Panc1 (cell line): ENCODE results near the gene MARK4. TPM values are rescaled to one million over a fixed set of nuclear protein-coding genes. Genes with fewer than 3 reads are reported as not detected.

Experiments used
- ATAC-seq: fragments of 200-7000 bp; cut with Tn5 transposase; 2 replicates; pipeline ENCODE4 v1.9.1; 2020; ENCODE audit warnings: mild to moderate bottlenecking, moderate library complexity
- BruUV-seq: library from RNA; stranded (reverse); fragments of 400-500 nt; replicated peaks from 2 replicates; lab custom pipeline; 2021; lab: Mats Ljungman, UMichigan
- CTCF ChIA-PET: fragments of 300-600 bp; sonication (Branson Sonifier 250); formaldehyde crosslinking; loops from one replicate; lab custom pipeline; 2022; ENCODE audit warnings: antibody characterized with exemption; lab: Charles Lee
- POLR2A ChIA-PET: fragments of 300-600 bp; sonication (Branson Sonifier 250); formaldehyde crosslinking; loops from one replicate; lab custom pipeline; 2022; ENCODE audit warnings: antibody characterized with exemption; lab: Charles Lee
- DNase-seq: peaks from one replicate; pipeline ENCODE4 v3.0.0-alpha.2; 2010; ENCODE audit warnings: low read depth, low spot score
- H3K27ac ChIP-seq: 2 replicates; pipeline ENCODE4 v1.5.1; 2011; ENCODE audit warnings: mild to moderate bottlenecking, low read length, inconsistent platforms
- H3K27me3 ChIP-seq: fragments of 200-500 bp; sonication (Bioruptor generic); 2 replicates; pipeline ENCODE4 v1.6.0; 2014; ENCODE audit warnings: low read length, inconsistent platforms; ENCODE audit not compliant: control insufficient read depth, insufficient read depth
- H3K36me3 ChIP-seq: fragments of 200-500 bp; sonication (Bioruptor generic); 2 replicates; pipeline ENCODE4 v1.5.1; 2014; ENCODE audit warnings: inconsistent platforms, mild to moderate bottlenecking, low read length, moderate library complexity; ENCODE audit not compliant: control insufficient read depth, insufficient read depth
- H3K4me1 ChIP-seq: 2 replicates; pipeline ENCODE4 v1.5.1; 2011; ENCODE audit warnings: inconsistent platforms, mild to moderate bottlenecking, low read length, moderate library complexity; ENCODE audit not compliant: control insufficient read depth, insufficient read depth
- H3K4me3 ChIP-seq, 2 experiments: 2 replicates each; pipeline ENCODE4 v1.5.1; 2011 to 2012; ENCODE audit warnings: low read depth in 2 of 2, low read length in 2 of 2, mild to moderate bottlenecking in 2 of 2, inconsistent platforms in 1 of 2, moderate library complexity in 1 of 2
- H3K9me3 ChIP-seq: fragments of 200-500 bp; sonication (Bioruptor generic); 2 replicates; pipeline ENCODE4 v1.5.1; 2014; ENCODE audit warnings: low read depth, mild to moderate bottlenecking, inconsistent platforms, low read length, moderate library complexity; ENCODE audit not compliant: control insufficient read depth, insufficient read depth
- CTCF ChIP-seq: fragments of 450-650 bp; IDR thresholded peaks from 2 replicates; pipeline ENCODE4 v1.5.1; 2017; ENCODE audit warnings: mild to moderate bottlenecking
- POLR2AphosphoS5 ChIP-seq: IDR thresholded peaks from 2 replicates; pipeline ENCODE4 v1.6.1; 2012; ENCODE audit warnings: mild to moderate bottlenecking, low read depth, low read length, moderate library complexity
- REST ChIP-seq, 2 experiments: IDR thresholded peaks; 2 replicates each; pipeline ENCODE4 v1.6.1; 2011 to 2012; ENCODE audit warnings: low read depth in 2 of 2, control low read depth in 1 of 2, low read length in 1 of 2, mild to moderate bottlenecking in 1 of 2, moderate library complexity in 1 of 2; ENCODE audit not compliant: insufficient read depth in 1 of 2
- SIN3A ChIP-seq: IDR thresholded peaks from 2 replicates; pipeline ENCODE4 v1.6.1; 2012; ENCODE audit warnings: low read depth, mild to moderate bottlenecking, low read length, moderate library complexity, borderline replicate concordance; ENCODE audit not compliant: insufficient read depth
- TCF7L2 ChIP-seq: IDR thresholded peaks from 2 replicates; pipeline ENCODE4 v1.6.1; 2011; ENCODE audit warnings: mild to moderate bottlenecking, low read depth, low read length, inconsistent platforms
- in situ Hi-C: cut with HindIII; loops from 2 replicates; pipeline ENCODE4 v1.10.0; 2016; ENCODE audit warnings: low sequenced_read_pairs, low pct_unique_long_range_greater_than_20kb
- intact Hi-C: fragments of 100-400 bp; cut with micrococcal nuclease; formaldehyde crosslinking; loops from one replicate; pipeline ENCODE4 v1.10.0; 2022; ENCODE audit not compliant: unreplicated experiment
- total RNA-seq: library from RNA; stranded (reverse); gene quantifications from one replicate; pipeline ENCODE4 v1.2.1, GENCODE V29; 2021; ENCODE audit not compliant: unreplicated experiment

MARK4 gene
- total RNA-seq, 1 experiment from 2014 or later: 21.6 TPM

GRCh38 chr19:45291834-45292233 lies 40.8 kb downstream of the MARK4 start:
- TF ChIP-seq TCF7L2 (no peak), POLR2AphosphoS5 (no peak)
- ATAC-seq: no peak
- ChIA-PET POLR2A (interaction anchor here (0.5 kb wide), 1 partner anchor 147 kb away, joined by 3 read pairs; no protein-coding TSS in a partner anchor), CTCF (no interaction called here)
- no peaks in the 10 kb centered on the region for H3K9me3 ChIP-seq
- no peaks in the 10 kb centered on the region for H3K4me1 ChIP-seq
- no peak overlapping the region for H3K4me3 ChIP-seq
- no TSS peak for BruUV-seq
- H3K27me3 ChIP-seq: no peaks in the 10 kb centered on the region
- in situ Hi-C loops (no loop called here), intact Hi-C loops (no loop called here)
- H3K36me3 ChIP-seq: no peaks in the 10 kb centered on the region
- no peak for DNase-seq
- no peak overlapping the region for H3K27ac ChIP-seq

GRCh38 chr19:45293682-45294081 lies 42.6 kb downstream of the MARK4 start:
- no TSS peak for BruUV-seq
- Histone ChIP-seq H3K36me3 (no peaks in the 10 kb centered on the region), H3K27me3 (no peaks in the 10 kb centered on the region), H3K4me1 (no peaks in the 10 kb centered on the region), H3K9me3 (no peaks in the 10 kb centered on the region), H3K4me3 (no peak overlapping the region), H3K27ac (no peak overlapping the region)
- TF ChIP-seq CTCF: no peak
- no peak for TF ChIP-seq TCF7L2
- no peak for TF ChIP-seq POLR2AphosphoS5
- no peak for TF ChIP-seq SIN3A
- no peak for TF ChIP-seq REST (IDR thresholded peaks at IDR 0.05; ENCODE audit: insufficient read depth in 1 of 2, low read depth in 2 of 2, low read length in 1 of 2)
- DNase-seq (no peak), ATAC-seq (no peak)
- ChIA-PET POLR2A (no interaction called here), CTCF (no interaction called here)
- in situ Hi-C loops (no loop called here), intact Hi-C loops (no loop called here)

- Histone ChIP-seq H3K4me3 (no peak overlapping the region), H3K27ac (no peak overlapping the region), H3K36me3 (no peaks in the 10 kb centered on the region), H3K4me1 (no peaks in the 10 kb centered on the region), H3K9me3 (no peaks in the 10 kb centered on the region), H3K27me3 (no peaks in the 10 kb centered on the region)
- no peak for DNase-seq
- ChIA-PET POLR2A (no interaction called here), CTCF (no interaction called here)
- intact Hi-C loops (no loop called here), in situ Hi-C loops (no loop called here)
- TF ChIP-seq TCF7L2 (no peak), SIN3A (no peak), POLR2AphosphoS5 (no peak), REST (IDR thresholded peaks at IDR 0.05; ENCODE audit: insufficient read depth in 1 of 2, low read depth in 2 of 2, low read length in 1 of 2) (no peak), CTCF (no peak)
- no TSS peak for BruUV-seq
- no peak for ATAC-seq
Observed at GRCh38 chr19:45294291-45295029, 43.4 kb downstream of the MARK4 start.
